ENCODE measurements around the gene CABCOCO1. TPM values are rescaled to one million over a fixed set of nuclear protein-coding genes. Genes with fewer than 3 reads are reported as not detected.
A peak's percentile ranks its signal among the peaks of the same experiment; 100 is the strongest.

CABCOCO1 gene
- total RNA-seq, 4 donors from 2014 or later: 0.45 to 0.54 TPM; not detected in 2

DNA sequence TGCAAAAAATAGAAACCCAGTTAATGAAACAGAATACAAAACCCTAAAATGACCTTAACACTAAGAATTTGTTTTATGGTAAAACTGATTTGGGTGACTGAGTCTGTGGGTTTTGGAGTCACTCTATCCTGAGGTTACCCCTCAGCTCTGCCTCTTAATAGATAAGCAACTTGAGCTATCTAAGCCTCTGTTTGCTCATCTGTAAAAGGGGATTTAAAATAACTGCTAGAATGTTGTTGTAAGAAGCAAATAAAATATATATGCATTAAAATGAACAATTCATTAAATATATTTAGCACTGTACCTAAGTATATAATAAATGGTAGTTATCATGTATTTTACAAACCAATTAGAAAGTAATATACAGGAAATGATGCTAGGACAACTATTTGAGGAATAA, 115.4 kb downstream of the CABCOCO1 start:
- Histone ChIP-seq H3K4me1 (peaks cover 0 to 3% of the 10 kb centered on the region in 2 donors), H3K36me3 (no peaks in the 10 kb centered on the region), H3K27me3 (no peaks in the 10 kb centered on the region), H3K4me3 (replicated peaks in 1 of 3) (no peak overlapping the region), H3K27ac (no peak overlapping the region), H3K9me3 (no peaks in the 10 kb centered on the region)
- DNase-seq: no peak
- intact Hi-C loops (cut with DNase I): no loop called here
- TF ChIP-seq, protein P1, sequence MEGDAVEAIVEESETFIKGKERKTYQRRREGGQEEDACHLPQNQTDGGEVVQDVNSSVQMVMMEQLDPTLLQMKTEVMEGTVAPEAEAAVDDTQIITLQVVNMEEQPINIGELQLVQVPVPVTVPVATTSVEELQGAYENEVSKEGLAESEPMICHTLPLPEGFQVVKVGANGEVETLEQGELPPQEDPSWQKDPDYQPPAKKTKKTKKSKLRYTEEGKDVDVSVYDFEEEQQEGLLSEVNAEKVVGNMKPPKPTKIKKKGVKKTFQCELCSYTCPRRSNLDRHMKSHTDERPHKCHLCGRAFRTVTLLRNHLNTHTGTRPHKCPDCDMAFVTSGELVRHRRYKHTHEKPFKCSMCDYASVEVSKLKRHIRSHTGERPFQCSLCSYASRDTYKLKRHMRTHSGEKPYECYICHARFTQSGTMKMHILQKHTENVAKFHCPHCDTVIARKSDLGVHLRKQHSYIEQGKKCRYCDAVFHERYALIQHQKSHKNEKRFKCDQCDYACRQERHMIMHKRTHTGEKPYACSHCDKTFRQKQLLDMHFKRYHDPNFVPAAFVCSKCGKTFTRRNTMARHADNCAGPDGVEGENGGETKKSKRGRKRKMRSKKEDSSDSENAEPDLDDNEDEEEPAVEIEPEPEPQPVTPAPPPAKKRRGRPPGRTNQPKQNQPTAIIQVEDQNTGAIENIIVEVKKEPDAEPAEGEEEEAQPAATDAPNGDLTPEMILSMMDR (IDR thresholded peaks at IDR 0.05): no peak
- TF ChIP-seq POLR2A (IDR thresholded peaks at IDR 0.05): no peak

DNA sequence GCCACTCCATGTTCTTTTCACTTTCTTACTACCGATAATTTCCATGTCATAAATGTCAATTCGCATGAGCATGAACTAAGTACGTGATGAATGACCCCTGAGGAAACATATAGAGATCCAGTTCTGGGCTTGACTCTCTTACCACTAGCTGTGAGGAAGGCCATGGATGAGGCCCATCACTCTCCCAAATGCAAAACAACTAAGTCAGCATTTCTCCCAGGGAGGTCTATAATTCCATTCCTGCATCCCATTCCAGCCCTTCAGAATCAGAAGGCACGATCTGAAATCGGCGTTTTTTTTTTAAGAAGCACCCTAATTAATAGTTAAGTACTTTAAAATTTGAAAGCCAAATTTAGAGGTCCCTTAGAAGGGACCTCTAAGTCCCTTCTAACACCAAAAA, 116.5 kb downstream of the CABCOCO1 start:
- TF ChIP-seq, protein P1 (IDR thresholded peaks at IDR 0.05): no peak
- no peak for TF ChIP-seq POLR2A (IDR thresholded peaks at IDR 0.05)
- 88 to 90% methylated on average over 6 of the region's 6 CpGs for WGBS, 2 donors
- Histone ChIP-seq H3K27me3 (no peaks in the 10 kb centered on the region), H3K4me1 (peaks cover 0 to 3% of the 10 kb centered on the region in 2 donors), H3K27ac (no peak overlapping the region), H3K36me3 (no peaks in the 10 kb centered on the region), H3K4me3 (replicated peaks in 1 of 3) (no peak overlapping the region), H3K9me3 (no peaks in the 10 kb centered on the region)
- intact Hi-C loops (cut with DNase I): no loop called here
- DNase-seq: no peak

DNA sequence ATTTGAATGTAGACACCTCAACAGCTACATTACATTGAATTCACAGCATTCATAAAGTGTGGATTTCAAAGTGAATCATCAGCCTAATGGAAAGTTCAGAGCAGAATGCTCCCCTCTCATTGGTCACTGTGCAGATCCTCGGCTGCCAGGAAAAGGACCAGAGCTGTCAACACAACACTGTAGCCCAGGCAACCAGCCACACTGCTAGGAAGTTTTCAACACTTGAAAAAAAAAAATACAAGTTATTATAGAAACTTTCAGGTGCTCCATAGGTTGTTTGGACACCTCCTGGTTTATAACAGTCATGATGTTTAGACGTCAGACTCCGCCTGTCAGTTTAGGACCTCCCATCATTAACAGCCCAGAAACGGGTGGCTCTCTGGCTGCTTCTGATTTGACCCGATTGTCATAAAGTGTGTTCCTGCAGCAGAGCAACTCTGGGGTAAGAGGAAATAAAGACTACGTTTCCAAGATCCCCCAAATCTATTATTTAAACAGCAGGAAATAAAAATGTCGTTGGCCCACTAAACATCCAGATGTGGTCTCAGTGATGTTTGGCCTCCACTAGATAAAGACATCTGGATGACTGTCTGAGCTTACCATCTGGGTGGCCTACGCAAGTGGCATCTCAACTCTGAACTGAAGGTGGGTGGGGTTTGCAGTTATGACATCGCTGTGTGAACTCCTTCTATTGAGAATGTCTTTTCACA, 117.4 kb downstream of the CABCOCO1 start:
- intact Hi-C loops (cut with DNase I): no loop called here
- H3K4me1 ChIP-seq: peaks cover 0 to 3% of the 10 kb centered on the region in 2 donors
- H3K27me3 ChIP-seq: no peaks in the 10 kb centered on the region
- whole genome bisulfite sequencing, 2 donors: 66 to 78% methylated on average over 9 of the region's 9 CpGs
- H3K4me3 ChIP-seq (replicated peaks in 1 of 3): no peak overlapping the region
- no peak overlapping the region for H3K27ac ChIP-seq
- TF ChIP-seq POLR2A (IDR thresholded peaks at IDR 0.05): no peak
- TF ChIP-seq, protein P1 (IDR thresholded peaks at IDR 0.05): no peak
- H3K36me3 ChIP-seq: no peaks in the 10 kb centered on the region
- no peaks in the 10 kb centered on the region for H3K9me3 ChIP-seq
- peak in 1 of 2 donors; percentile 4 for DNase-seq

DNA sequence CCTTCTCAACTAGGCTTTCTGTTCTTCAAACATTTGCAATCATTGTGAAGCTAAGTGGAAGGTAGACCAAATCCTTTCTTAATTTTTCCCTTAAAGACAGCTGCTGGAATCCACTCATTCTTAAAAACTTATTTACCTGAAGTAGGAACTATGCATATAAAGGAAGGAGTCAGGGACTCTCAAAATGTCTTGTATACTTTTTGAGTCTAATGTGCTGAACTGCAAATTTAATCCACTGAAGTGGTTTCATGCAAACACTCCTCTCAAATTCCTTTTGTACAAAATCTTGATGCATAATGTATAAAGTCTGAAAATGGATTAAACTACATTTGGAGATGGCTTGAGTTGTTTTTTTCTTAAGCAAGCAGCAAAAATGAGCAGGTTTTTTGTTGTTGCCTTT, 118.0 kb downstream of the CABCOCO1 start:
- H3K27me3 ChIP-seq: no peaks in the 10 kb centered on the region
- H3K4me1 ChIP-seq: peaks cover 0 to 4% of the 10 kb centered on the region in 2 donors
- no peaks in the 10 kb centered on the region for H3K9me3 ChIP-seq
- H3K27ac ChIP-seq: no peak overlapping the region
- no peaks in the 10 kb centered on the region for H3K36me3 ChIP-seq
- no peak overlapping the region for H3K4me3 ChIP-seq (replicated peaks in 1 of 3)
- DNase-seq: no peak
- TF ChIP-seq POLR2A (IDR thresholded peaks at IDR 0.05): no peak
- intact Hi-C loops (cut with DNase I): no loop called here

- no peaks in the 10 kb centered on the region for H3K9me3 ChIP-seq
- H3K27me3 ChIP-seq: no peaks in the 10 kb centered on the region
- intact Hi-C loops (cut with DNase I): no loop called here
Measured at GRCh38 chr10:61781969-61782403, 119.3 kb downstream of the CABCOCO1 start.

More at GRCh38 chr10:61781969-61782403, 119.3 kb downstream of the CABCOCO1 start:
- no peak for DNase-seq
- H3K36me3 ChIP-seq: no peaks in the 10 kb centered on the region
- no peak overlapping the region for H3K27ac ChIP-seq
- peaks cover 7 to 16% of the 10 kb centered on the region in 2 donors for H3K4me1 ChIP-seq
- H3K4me3 ChIP-seq (replicated peaks in 1 of 3): no peak overlapping the region
- TF ChIP-seq POLR2A (IDR thresholded peaks at IDR 0.05): no peak
- TF ChIP-seq, protein P1 (IDR thresholded peaks at IDR 0.05): no peak

Measured in thyroid gland (tissue), 4 donors.